CD4-positive, alpha-beta memory T cell (primary cell): Measurements from ENCODE around the gene TMEM150B. TPM values are rescaled to one million over a fixed set of nuclear protein-coding genes. Genes with fewer than 3 reads are reported as not detected.
A peak's percentile ranks its signal among the peaks of the same experiment; 100 is the strongest.

Source experiments
- CTCF ChIA-PET: fragments of 350-600 bp; sonication (Branson Sonifier 250); formaldehyde crosslinking; loops from one replicate; lab custom pipeline; 2021; ENCODE audit warnings: inconsistent platforms; ENCODE audit not compliant: partially characterized antibody; lab: Charles Lee
- POLR2A ChIA-PET: fragments of 350-600 bp; sonication (Branson Sonifier 250); formaldehyde crosslinking; loops from one replicate; lab custom pipeline; 2021; ENCODE audit not compliant: partially characterized antibody; lab: Charles Lee
- DNase-seq, 5 donors: peaks; one replicate each; pipeline versions ENCODE4 v3.0.0 to v3.0.0-alpha.2; 2020 to 2022; ENCODE audit warnings: mixed read lengths in 1 of 5
- H3K27ac ChIP-seq: one replicate; pipeline ENCODE4 v1.7.0; 2013; ENCODE audit warnings: low read depth, low read length
- H3K27me3 ChIP-seq: 2 replicates; pipeline ENCODE4 v1.7.0; 2013; ENCODE audit warnings: mild to moderate bottlenecking, low read length, moderate library complexity; ENCODE audit not compliant: insufficient read depth
- H3K36me3 ChIP-seq: 2 replicates; pipeline ENCODE4 v1.7.0; 2013; ENCODE audit warnings: mild to moderate bottlenecking, low read length, moderate library complexity; ENCODE audit not compliant: insufficient read depth
- H3K4me1 ChIP-seq: 2 replicates; pipeline ENCODE4 v1.7.0; 2013; ENCODE audit warnings: mild to moderate bottlenecking, low read length, moderate library complexity; ENCODE audit not compliant: insufficient read depth
- H3K4me3 ChIP-seq, 2 donors: one replicate each; pipeline ENCODE4 v1.7.0; 2013; ENCODE audit warnings: low read length in 2 of 2, mild to moderate bottlenecking in 1 of 2
- H3K9me3 ChIP-seq, 2 donors: one replicate each; pipeline ENCODE4 v1.7.0; 2013; ENCODE audit warnings: low read length in 2 of 2, control low read depth in 1 of 2; ENCODE audit not compliant: control insufficient read depth in 1 of 2
- H3K27ac Mint-ChIP-seq, 7 donors: one replicate each; pipeline ENCODE4 v1.8.0; 2020 to 2021; ENCODE audit warnings: mixed read lengths in 7 of 7, mild to moderate bottlenecking in 6 of 7, inconsistent platforms in 3 of 7, moderate library complexity in 3 of 7
- H3K27me3 Mint-ChIP-seq, 2 donors: one replicate each; pipeline ENCODE4 v1.8.0; 2020 to 2021; ENCODE audit warnings: mixed read lengths in 2 of 2
- H3K36me3 Mint-ChIP-seq, 2 donors: one replicate each; pipeline ENCODE4 v1.8.0; 2020 to 2021; ENCODE audit warnings: mixed read lengths in 2 of 2, inconsistent platforms in 1 of 2, mild to moderate bottlenecking in 1 of 2
- H3K4me1 Mint-ChIP-seq, 4 donors: one replicate each; pipeline ENCODE4 v1.8.0; 2020 to 2021; ENCODE audit warnings: mixed read lengths in 4 of 4, mild to moderate bottlenecking in 1 of 4
- H3K4me3 Mint-ChIP-seq, 8 donors: one replicate each; pipeline ENCODE4 v1.8.0; 2020 to 2021; ENCODE audit warnings: mixed read lengths in 8 of 8, mild to moderate bottlenecking in 7 of 8, moderate library complexity in 6 of 8, inconsistent platforms in 3 of 8
- H3K9me3 Mint-ChIP-seq, 8 donors: one replicate each; pipeline ENCODE4 v1.8.0; 2020 to 2021; ENCODE audit warnings: mixed read lengths in 8 of 8, mild to moderate bottlenecking in 5 of 8, inconsistent platforms in 3 of 8, moderate library complexity in 1 of 8
- intact Hi-C: fragments of 100-400 bp; cut with micrococcal nuclease; formaldehyde crosslinking; loops from one replicate; pipeline ENCODE4 v1.15.1; 2023
- polyA plus RNA-seq, 2 donors: library from polyadenylated mRNA; unstranded; fragments of 300-500 nt; fragmentation: Illumina TruSeq; gene quantifications; one replicate each; pipeline ENCODE4 v1.2.3, GENCODE V29; 2021
- total RNA-seq, 2 experiments: library from RNA; stranded (reverse); gene quantifications; one replicate each; pipeline ENCODE4 v1.2.3, GENCODE V29; 2021

Gene TMEM150B
- total and polyA plus RNA-seq, 4 experiments from 2014 or later: 0.87 to 1.3 TPM; not detected in 2

DNA sequence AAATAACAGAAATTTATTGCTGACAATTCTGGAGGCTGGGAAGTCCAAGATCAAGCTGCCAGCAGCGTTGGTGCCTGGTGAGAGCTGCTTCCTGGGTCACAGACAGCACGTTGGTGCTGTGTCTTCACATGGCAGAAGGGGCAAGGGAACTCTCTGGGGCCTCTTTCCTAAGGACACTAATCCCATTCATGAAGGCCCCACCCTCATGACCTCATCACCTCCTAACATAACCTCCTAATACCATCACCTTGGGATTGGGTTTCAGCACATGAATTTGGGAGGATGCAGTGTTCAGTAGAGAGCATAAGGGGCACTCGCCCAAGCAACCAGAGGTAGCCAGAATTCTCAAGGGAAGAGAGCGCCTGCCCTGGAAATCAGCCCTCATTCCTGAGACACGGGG lies 15.7 kb downstream of the TMEM150B start:
- ChIA-PET CTCF (interaction anchor here (0.6 kb wide), 1 partner anchor 108 kb away, joined by 3 read pairs; no protein-coding TSS in a partner anchor), POLR2A (interaction anchor here (1.3 kb wide), 1 partner anchor 98 kb away, joined by 3 read pairs; no protein-coding TSS in a partner anchor)
- Mint-ChIP-seq H3K4me3 (no peak overlapping the region), H3K27ac (no peak overlapping the region), H3K9me3 (no peaks in the 10 kb centered on the region), H3K4me1 (peaks cover 1 to 7% (median 4%) of the 10 kb centered on the region in 4 donors), H3K36me3 (no peaks in the 10 kb centered on the region), H3K27me3 (peaks cover 2% of the 10 kb centered on the region in 2 donors)
- Histone ChIP-seq H3K9me3 (no peaks in the 10 kb centered on the region), H3K4me3 (no peak overlapping the region), H3K36me3 (no peaks in the 10 kb centered on the region), H3K4me1 (no peaks in the 10 kb centered on the region), H3K27ac (no peak overlapping the region), H3K27me3 (no peaks in the 10 kb centered on the region)
- intact Hi-C loops: no loop called here
- DNase-seq: no peak

DNA sequence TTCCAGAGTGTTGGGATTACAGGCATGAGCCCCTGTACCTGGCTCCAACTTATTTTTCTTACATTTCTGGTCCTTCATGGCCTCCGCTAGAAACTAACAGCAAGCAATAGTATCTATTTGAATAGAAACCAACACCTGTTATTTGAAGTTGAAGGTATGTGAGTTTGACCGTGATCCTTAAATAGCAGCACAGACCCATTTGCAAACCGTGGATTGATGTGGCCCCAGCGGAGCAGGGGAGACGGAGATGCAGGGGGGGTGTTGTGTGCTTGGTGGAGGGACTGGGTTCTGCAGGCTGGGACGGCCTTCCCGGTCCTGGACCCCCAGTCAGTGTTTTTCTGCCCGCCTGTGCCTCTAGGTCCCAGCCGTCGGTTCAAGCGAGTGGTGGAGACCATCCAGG lies 16.9 kb downstream of the TMEM150B start:
- Histone ChIP-seq H3K4me1 (no peaks in the 10 kb centered on the region), H3K9me3 (no peaks in the 10 kb centered on the region), H3K27ac (no peak overlapping the region), H3K4me3 (no peak overlapping the region), H3K36me3 (no peaks in the 10 kb centered on the region), H3K27me3 (no peaks in the 10 kb centered on the region)
- H3K4me3 Mint-ChIP-seq: no peak overlapping the region
- H3K36me3 Mint-ChIP-seq: no peaks in the 10 kb centered on the region
- peaks cover 0 to 2% of the 10 kb centered on the region in 2 donors for H3K27me3 Mint-ChIP-seq
- intact Hi-C loops: no loop called here
- ChIA-PET POLR2A (no interaction called here), CTCF (no interaction called here)
- H3K4me1 Mint-ChIP-seq: peaks cover 1 to 7% (median 4%) of the 10 kb centered on the region in 4 donors
- no peak overlapping the region for H3K27ac Mint-ChIP-seq
- H3K9me3 Mint-ChIP-seq: no peaks in the 10 kb centered on the region
- no peak for DNase-seq

DNA sequence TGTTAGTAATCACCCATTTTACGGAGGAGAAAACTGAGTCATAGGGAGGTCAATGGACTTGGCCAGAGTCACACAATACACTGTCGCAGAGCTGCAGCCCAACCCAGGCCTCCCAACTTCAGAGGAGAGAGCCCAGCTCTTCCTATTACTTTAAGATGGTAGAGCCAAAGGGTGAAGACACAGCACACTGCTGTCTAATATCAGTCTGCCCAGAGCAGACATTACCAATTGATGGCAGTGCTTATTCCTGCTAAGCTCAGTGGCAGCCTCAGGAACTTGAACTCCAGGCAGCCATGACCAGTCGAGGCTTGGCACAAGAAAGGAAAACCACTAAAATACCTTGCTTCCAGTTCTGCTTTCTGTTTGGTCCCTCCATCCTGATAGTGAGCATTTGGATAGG lies 18.4 kb downstream of the TMEM150B start:
- H3K27me3 Mint-ChIP-seq: no peaks in the 10 kb centered on the region

DNA sequence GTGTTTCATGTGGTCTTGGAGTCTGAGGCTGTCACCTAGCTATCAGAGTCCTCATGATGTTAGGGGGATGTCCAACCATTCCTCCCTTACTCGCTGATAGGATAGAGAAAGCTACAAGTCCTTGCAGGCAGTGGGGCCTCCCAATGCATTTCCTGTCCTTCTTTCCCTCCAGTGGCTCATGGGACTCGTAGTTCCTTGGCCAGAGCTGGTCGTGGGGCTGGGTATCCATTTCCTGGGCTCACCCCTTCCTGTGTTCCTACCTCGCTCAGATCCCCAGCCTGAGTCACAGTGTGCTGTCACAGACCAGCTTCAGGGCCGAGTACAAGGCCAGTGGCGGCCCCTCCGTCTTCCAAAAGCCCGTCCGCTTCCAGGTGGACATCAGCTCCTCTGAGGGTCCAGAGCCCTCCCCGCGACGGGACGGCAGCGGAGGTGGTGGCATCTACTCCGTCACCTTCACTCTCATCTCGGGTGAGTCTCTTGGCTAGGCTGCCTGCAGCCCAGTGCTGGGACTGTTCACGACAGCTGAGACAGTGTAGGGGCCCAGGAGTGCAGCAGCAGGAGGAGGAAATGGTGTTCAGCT lies 19.1 kb downstream of the TMEM150B start:
- Mint-ChIP-seq H3K9me3 (no peaks in the 10 kb centered on the region), H3K4me1 (peaks cover 6 to 17% (median 10%) of the 10 kb centered on the region in 4 donors), H3K36me3 (no peaks in the 10 kb centered on the region), H3K27ac (peak overlapping the region in 1 of 7 donors; percentile 70), H3K27me3 (no peaks in the 10 kb centered on the region), H3K4me3 (no peak overlapping the region)
- H3K4me3 ChIP-seq: no peak overlapping the region
- no peaks in the 10 kb centered on the region for H3K36me3 ChIP-seq
- ChIA-PET CTCF (interaction anchor here (2.0 to 2.2 kb wide), 2 partner anchors 14 to 198 kb away, joined by 5 to 7 read pairs; no protein-coding TSS in a partner anchor), POLR2A (interaction anchor here (0.6 kb wide), 1 partner anchor 101 kb away, joined by 3 read pairs; no protein-coding TSS in a partner anchor)
- peaks cover 11% of the 10 kb centered on the region for H3K4me1 ChIP-seq
- H3K27ac ChIP-seq: no peak overlapping the region
- no peaks in the 10 kb centered on the region for H3K9me3 ChIP-seq
- no peaks in the 10 kb centered on the region for H3K27me3 ChIP-seq
- intact Hi-C loops: no loop called here
- no peak for DNase-seq

More for the DNA sequence above, 18.4 kb downstream of the TMEM150B start:
- intact Hi-C loops: no loop called here
- Mint-ChIP-seq H3K9me3 (no peaks in the 10 kb centered on the region), H3K27ac (no peak overlapping the region), H3K36me3 (no peaks in the 10 kb centered on the region), H3K4me1 (peaks cover 4 to 11% (median 8%) of the 10 kb centered on the region in 4 donors), H3K4me3 (no peak overlapping the region)
- H3K27me3 ChIP-seq: no peaks in the 10 kb centered on the region
- H3K4me1 ChIP-seq: peaks cover 6% of the 10 kb centered on the region
- H3K27ac ChIP-seq: no peak overlapping the region
- ChIA-PET POLR2A (no interaction called here), CTCF (interaction anchor here (2.0 to 2.2 kb wide), 2 partner anchors 15 to 197 kb away, joined by 5 to 7 read pairs; no protein-coding TSS in a partner anchor)
- no peak for DNase-seq
- no peaks in the 10 kb centered on the region for H3K36me3 ChIP-seq
- H3K9me3 ChIP-seq: no peaks in the 10 kb centered on the region
- no peak overlapping the region for H3K4me3 ChIP-seq

DNA sequence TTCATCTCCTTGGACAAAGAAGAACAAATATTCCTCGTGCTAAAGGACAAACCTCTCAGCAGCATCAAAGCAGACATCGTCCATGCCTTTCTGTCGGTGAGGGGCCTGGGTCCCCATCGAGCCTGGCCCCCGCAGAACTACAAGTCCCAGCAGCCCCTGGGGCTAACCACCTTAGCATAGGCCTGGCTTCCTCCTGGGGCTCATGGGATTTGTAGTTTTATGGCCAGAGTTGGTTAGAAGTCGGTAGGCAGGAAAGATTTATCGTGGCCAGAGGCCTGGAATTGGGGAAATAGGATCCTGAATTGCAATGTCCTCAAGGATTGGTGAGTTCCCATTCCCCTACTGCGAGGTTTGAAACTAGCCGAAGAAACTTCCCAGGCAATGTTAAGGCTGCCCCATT lies 19.6 kb downstream of the TMEM150B start:
- Histone ChIP-seq H3K27ac (no peak overlapping the region), H3K4me3 (no peak overlapping the region), H3K36me3 (no peaks in the 10 kb centered on the region), H3K27me3 (no peaks in the 10 kb centered on the region), H3K9me3 (no peaks in the 10 kb centered on the region), H3K4me1 (peaks cover 11% of the 10 kb centered on the region)
- Mint-ChIP-seq H3K36me3 (no peaks in the 10 kb centered on the region), H3K27me3 (no peaks in the 10 kb centered on the region), H3K27ac (peak overlapping the region in 2 of 7 donors; percentile 70 to 86), H3K4me1 (peaks cover 6 to 21% (median 10%) of the 10 kb centered on the region in 4 donors), H3K9me3 (no peaks in the 10 kb centered on the region), H3K4me3 (peak overlapping the region in 1 of 8 donors; percentile 27)
- intact Hi-C loops: no loop called here
- ChIA-PET POLR2A (interaction anchor here (0.6 kb wide), 1 partner anchor 102 kb away, joined by 3 read pairs; no protein-coding TSS in a partner anchor), CTCF (interaction anchor here (2.0 to 2.2 kb wide), 2 partner anchors 14 to 199 kb away, joined by 5 to 7 read pairs; no protein-coding TSS in a partner anchor)
- peak; percentile 50 to 63 (median 52) for DNase-seq

DNA sequence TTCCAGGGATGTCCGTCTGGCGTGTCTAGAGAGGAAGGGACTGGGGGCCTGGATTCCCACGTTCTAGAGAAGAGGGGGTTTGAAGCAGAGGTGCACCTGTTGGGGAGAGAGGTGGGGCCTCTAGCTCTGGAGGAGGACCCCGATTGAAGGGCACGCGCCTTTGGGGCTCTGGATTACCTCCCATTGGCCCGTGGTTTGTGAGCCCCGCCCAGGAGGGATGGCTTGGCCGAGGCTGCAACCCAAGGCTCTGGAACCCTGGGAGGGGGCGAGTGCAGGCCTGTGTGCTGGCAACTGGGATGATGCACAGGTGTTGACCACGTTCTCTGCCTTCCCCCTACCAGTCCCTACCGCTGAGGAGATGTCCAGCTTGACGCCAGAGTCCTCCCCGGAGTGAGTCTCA lies 20.2 kb downstream of the TMEM150B start:
- H3K4me1 ChIP-seq: peaks cover 11% of the 10 kb centered on the region
- no peak overlapping the region for H3K27ac Mint-ChIP-seq
- no peak overlapping the region for H3K4me3 ChIP-seq
- CTCF ChIA-PET: interaction anchor here (2.0 to 2.2 kb wide), 2 partner anchors 13 to 199 kb away, joined by 5 to 7 read pairs; no protein-coding TSS in a partner anchor
- H3K9me3 Mint-ChIP-seq: no peaks in the 10 kb centered on the region
- DNase-seq: no peak
- no peak overlapping the region for H3K27ac ChIP-seq
- POLR2A ChIA-PET: no interaction called here
- H3K4me3 Mint-ChIP-seq: no peak overlapping the region
- no peaks in the 10 kb centered on the region for H3K27me3 Mint-ChIP-seq
- no peaks in the 10 kb centered on the region for H3K27me3 ChIP-seq
- H3K36me3 ChIP-seq: no peaks in the 10 kb centered on the region
- peaks cover 6 to 21% (median 10%) of the 10 kb centered on the region in 4 donors for H3K4me1 Mint-ChIP-seq
- H3K36me3 Mint-ChIP-seq: no peaks in the 10 kb centered on the region
- intact Hi-C loops: no loop called here
- no peaks in the 10 kb centered on the region for H3K9me3 ChIP-seq

DNA sequence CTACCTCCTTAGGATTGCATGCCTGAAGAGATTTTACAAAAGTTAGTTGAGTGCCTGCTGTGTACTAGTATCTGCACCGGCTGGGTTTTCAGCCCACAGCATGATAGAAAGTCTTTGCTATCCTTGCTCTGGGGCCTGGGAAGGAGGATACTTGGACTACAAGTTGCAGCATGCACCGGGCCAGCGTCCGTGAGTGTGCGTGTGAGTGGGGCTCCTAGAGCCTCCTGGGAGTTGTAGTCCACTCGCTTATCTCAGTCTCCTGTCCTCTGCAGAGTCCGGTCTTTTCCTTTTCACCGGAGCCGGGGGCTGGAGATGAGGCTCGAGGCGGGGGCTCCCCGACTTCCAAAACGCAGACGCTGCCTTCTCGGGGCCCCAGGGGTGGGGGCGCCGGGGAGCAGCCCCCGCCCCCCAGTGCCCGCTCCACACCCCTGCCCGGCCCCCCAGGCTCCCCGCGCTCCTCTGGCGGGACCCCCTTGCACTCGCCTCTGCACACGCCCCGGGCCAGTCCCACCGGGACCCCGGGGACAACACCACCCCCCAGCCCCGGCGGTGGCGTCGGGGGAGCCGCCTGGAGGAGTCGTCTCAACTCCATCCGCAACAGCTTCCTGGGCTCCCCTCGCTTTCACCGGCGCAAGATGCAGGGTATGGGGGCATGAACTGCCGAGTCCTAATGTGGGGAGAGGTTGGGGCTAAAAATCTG lies 20.7 kb downstream of the TMEM150B start:
- no peaks in the 10 kb centered on the region for H3K36me3 ChIP-seq
- H3K27ac Mint-ChIP-seq: peak overlapping the region in 2 of 7 donors; percentile 4 to 6
- intact Hi-C loops: no loop called here
- H3K4me3 Mint-ChIP-seq: no peak overlapping the region
- ChIA-PET CTCF (interaction anchor here (2.0 kb wide), 1 partner anchor 200 kb away, joined by 5 read pairs; no protein-coding TSS in a partner anchor), POLR2A (interaction anchor here (1.5 to 3.7 kb wide), 2 partner anchors 45 to 79 kb away, joined by 4 to 29 read pairs; partner anchors contain the start of genes PPP6R1 and TMEM238)
- no peak overlapping the region for H3K4me3 ChIP-seq
- H3K36me3 Mint-ChIP-seq: no peaks in the 10 kb centered on the region
- peaks cover 11% of the 10 kb centered on the region for H3K4me1 ChIP-seq
- no peak overlapping the region for H3K27ac ChIP-seq
- peaks cover 6 to 21% (median 10%) of the 10 kb centered on the region in 4 donors for H3K4me1 Mint-ChIP-seq
- H3K27me3 Mint-ChIP-seq: no peaks in the 10 kb centered on the region
- H3K27me3 ChIP-seq: no peaks in the 10 kb centered on the region
- no peaks in the 10 kb centered on the region for H3K9me3 ChIP-seq
- DNase-seq: no peak
- H3K9me3 Mint-ChIP-seq: no peaks in the 10 kb centered on the region
